ENCODE measurements around the gene RPLP1. TPM values are rescaled to one million over a fixed set of nuclear protein-coding genes. Genes with fewer than 3 reads are reported as not detected.

RPLP1 gene
- total and polyA plus RNA-seq, 2 of the 8 experiments (the other 6 are each of a cell fraction or from before 2014, with no cell fraction given) = 2,089 to 4,387 TPM

- H3K4me2 ChIP-seq (ENCODE audit: insufficient read depth in 1 of 2, low read depth in 2 of 2, low read length in 2 of 2) = no peak overlapping the region
- peaks cover 17 to 79% (median 59%) of the 10 kb centered on the region in 4 experiments for H3K36me3 ChIP-seq (ENCODE audit: control insufficient read depth in 2 of 4, insufficient read depth in 4 of 4, low read length in 3 of 4)
- H2BK12ac ChIP-seq (ENCODE audit: low read depth, low read length) = no peak overlapping the region
- H2BK5ac ChIP-seq (ENCODE audit: low read depth, low read length) = no peak overlapping the region
- H3K27me3 ChIP-seq (replicated peaks in 1 of 4; ENCODE audit: control insufficient read depth in 3 of 4, extremely low read depth in 1 of 4, insufficient read depth in 3 of 4, low read length in 3 of 4) = peaks cover 0 to 2% (median 0%) of the 10 kb centered on the region in 4 experiments; a peak in 1 of 7 replicates
- no peak overlapping the region for H3K9ac ChIP-seq (replicated peaks in 1 of 4; ENCODE audit: extremely low read depth in 1 of 4, low read depth in 3 of 4, low read length in 3 of 4)
- H4K20me1 ChIP-seq (replicated peaks in 1 of 2; ENCODE audit: control insufficient read depth in 1 of 2, insufficient read depth in 2 of 2, low read length in 2 of 2) = peaks cover 1 to 5% of the 10 kb centered on the region in 2 experiments
- no peaks in the 10 kb centered on the region for H3K4me1 ChIP-seq (replicated peaks in 1 of 4; ENCODE audit: control insufficient read depth in 3 of 4, insufficient read depth in 4 of 4, low read length in 3 of 4)
- no peak overlapping the region for H3K4me3 ChIP-seq (ENCODE audit: extremely low read depth in 1 of 4, insufficient read depth in 2 of 4, low read depth in 3 of 4, low read length in 4 of 4)
- H3K56ac ChIP-seq (replicated peaks; ENCODE audit: insufficient read length, low read depth, low read length) = no peak overlapping the region
- no peak overlapping the region for H2AFZ ChIP-seq (ENCODE audit: low read length)
- no peak for FAIRE-seq
- no peak overlapping the region for H2BK120ac ChIP-seq (replicated peaks; ENCODE audit: low read depth, low read length)
- no peak overlapping the region for H4K5ac ChIP-seq (ENCODE audit: insufficient read length, low read depth, low read length)
- DNase-seq (ENCODE audit: low read depth in 1 of 2, low spot score in 2 of 2) = no peak
- H3K4ac ChIP-seq (replicated peaks; ENCODE audit: insufficient read length, low read depth, low read length) = no peak overlapping the region
- no peaks in the 10 kb centered on the region; the same call in 1 of the 2 replicates for H3K79me1 ChIP-seq (ENCODE audit: low read depth, low read length)
- no peak overlapping the region for H3K27ac ChIP-seq (ENCODE audit: low read depth, low read length)
- no peaks in the 10 kb centered on the region for H3K9me3 ChIP-seq (ENCODE audit: insufficient read depth in 2 of 2, low read depth in 1 of 2, low read length in 1 of 2)
- H3K14ac ChIP-seq (ENCODE audit: insufficient read length) = no peak overlapping the region
- H3K79me2 ChIP-seq (ENCODE audit: control insufficient read depth in 1 of 2, insufficient read depth in 2 of 2, low read length in 2 of 2) = peaks cover 0 to 3% of the 10 kb centered on the region in 2 experiments; a peak in 1 of 4 replicates
- H3K23ac ChIP-seq (ENCODE audit: insufficient read length) = no peak overlapping the region
- CTCF ChIA-PET (ENCODE audit: partially characterized antibody) = no interaction called here
- H2AK5ac ChIP-seq (ENCODE audit: low read depth, low read length) = no peak overlapping the region
- H4K8ac ChIP-seq (ENCODE audit: extremely low read depth, insufficient read depth, low read length) = no peak overlapping the region
- no peak overlapping the region for H4K91ac ChIP-seq (replicated peaks; ENCODE audit: insufficient read length, low read length)
- no peak overlapping the region for H2BK20ac ChIP-seq (ENCODE audit: low read length)
- WGBS, 2 experiments (ENCODE audit: extremely low coverage in 1 of 2, insufficient coverage in 1 of 2, insufficient read length in 1 of 2, insufficient replicate concordance in 2 of 2, low coverage in 1 of 2, low lambda C conversion rate in 2 of 2, missing lambda C conversion rate in 1 of 2) = 95% methylated on average over 7 of the region's 7 CpGs; no CpG with 5 or more reads in 1 of the 2 experiments
- POLR2A ChIA-PET (ENCODE audit: partially characterized antibody) = interaction anchor here (5.8 kb wide), 1 partner anchor 8 kb away, joined by 26 read pairs; the partner anchor contains the start of gene RPLP1
- no peaks in the 10 kb centered on the region for H3K23me2 ChIP-seq (ENCODE audit: low read depth, low read length)
- H2BK15ac ChIP-seq (ENCODE audit: low read length) = no peak overlapping the region
- H3K18ac ChIP-seq (ENCODE audit: extremely low read depth, low read length) = no peak overlapping the region
- no peak for TF ChIP-seq JUN (IDR thresholded peaks at IDR 0.05; ENCODE audit: low read depth, low read length)
- no peak for TF ChIP-seq EZH2 (IDR thresholded peaks at IDR 0.05; ENCODE audit: low read depth, low read length, severe bottlenecking)
- no peak for TF ChIP-seq SIX5 (IDR thresholded peaks at IDR 0.05; ENCODE audit: low read depth, low read length)
- no peak for TF ChIP-seq RNF2 (IDR thresholded peaks at IDR 0.05; ENCODE audit: borderline replicate concordance, low read depth, low read length, missing control alignments, poor library complexity, severe bottlenecking)
- no peak for TF ChIP-seq CHD1 (IDR thresholded peaks at IDR 0.05; ENCODE audit: low read depth, low read length)
- TF ChIP-seq SIRT6 (IDR thresholded peaks at IDR 0.05; ENCODE audit: low read length) = no peak
- TF ChIP-seq KDM4A (IDR thresholded peaks at IDR 0.05; ENCODE audit: low read depth, low read length, severe bottlenecking) = no peak
- no peak for TF ChIP-seq ASH2L (IDR thresholded peaks at IDR 0.05; ENCODE audit: low read length)
- TF ChIP-seq CHD2 (IDR thresholded peaks at IDR 0.05; ENCODE audit: low read length) = no peak
- no peak for TF ChIP-seq SAP30 (IDR thresholded peaks at IDR 0.05; ENCODE audit: insufficient read depth, insufficient replicate concordance, low read length)
- no peak for TF ChIP-seq KDM1A (IDR thresholded peaks at IDR 0.05; ENCODE audit: borderline replicate concordance, low read length)
- no peak for TF ChIP-seq SP1 (IDR thresholded peaks at IDR 0.05; ENCODE audit: low read depth, low read length)
- TF ChIP-seq JUND (IDR thresholded peaks at IDR 0.05; ENCODE audit: low read length) = no peak
These were observed 7.9 kb upstream of the RPLP1 start for GRCh38 chr15:69444686-69445085.

All from H1 (cell line).